MM.1S (cell line): Measurements from ENCODE around the gene VAV2.

Experiments
- EZH2phosphoT487 ChIP-seq: fragments of 300-600 bp; sonication (generic); IDR thresholded peaks from 2 replicates; pipeline ENCODE4 v1.6.1; 2018; ENCODE audit warnings: antibody characterized with exemption, low read length
- TF ChIP-seq, protein P1 (sequence below): fragments of 300-600 bp; sonication (generic); IDR thresholded peaks from 2 replicates; pipeline ENCODE4 v1.5.1; 2016; ENCODE audit warnings: antibody characterized with exemption, low read length, mixed read lengths

DNA sequence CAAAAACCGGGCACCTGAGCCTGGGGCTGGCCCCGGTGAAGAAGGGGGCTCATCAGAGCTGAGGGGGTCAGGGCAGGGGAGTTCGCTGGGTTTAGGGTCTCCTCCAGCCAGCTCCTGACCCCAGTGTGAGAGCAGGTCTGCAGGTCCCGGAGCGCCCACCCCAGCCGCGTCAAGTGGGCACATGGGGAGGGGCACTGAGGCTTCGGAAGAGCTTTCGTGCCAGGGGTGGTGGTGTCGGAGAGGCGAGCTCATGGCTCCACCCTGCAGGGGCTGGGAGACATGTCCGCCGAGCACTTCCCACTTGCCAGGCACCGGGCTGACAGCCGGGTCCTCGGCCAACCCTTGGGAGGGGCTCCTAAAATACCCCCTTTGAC lies 13.2 kb downstream of the VAV2 start:
- TF ChIP-seq, protein P1, sequence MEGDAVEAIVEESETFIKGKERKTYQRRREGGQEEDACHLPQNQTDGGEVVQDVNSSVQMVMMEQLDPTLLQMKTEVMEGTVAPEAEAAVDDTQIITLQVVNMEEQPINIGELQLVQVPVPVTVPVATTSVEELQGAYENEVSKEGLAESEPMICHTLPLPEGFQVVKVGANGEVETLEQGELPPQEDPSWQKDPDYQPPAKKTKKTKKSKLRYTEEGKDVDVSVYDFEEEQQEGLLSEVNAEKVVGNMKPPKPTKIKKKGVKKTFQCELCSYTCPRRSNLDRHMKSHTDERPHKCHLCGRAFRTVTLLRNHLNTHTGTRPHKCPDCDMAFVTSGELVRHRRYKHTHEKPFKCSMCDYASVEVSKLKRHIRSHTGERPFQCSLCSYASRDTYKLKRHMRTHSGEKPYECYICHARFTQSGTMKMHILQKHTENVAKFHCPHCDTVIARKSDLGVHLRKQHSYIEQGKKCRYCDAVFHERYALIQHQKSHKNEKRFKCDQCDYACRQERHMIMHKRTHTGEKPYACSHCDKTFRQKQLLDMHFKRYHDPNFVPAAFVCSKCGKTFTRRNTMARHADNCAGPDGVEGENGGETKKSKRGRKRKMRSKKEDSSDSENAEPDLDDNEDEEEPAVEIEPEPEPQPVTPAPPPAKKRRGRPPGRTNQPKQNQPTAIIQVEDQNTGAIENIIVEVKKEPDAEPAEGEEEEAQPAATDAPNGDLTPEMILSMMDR: no peak
- TF ChIP-seq EZH2phosphoT487: no peak
